Gastrocnemius medialis (tissue), 4 donors: Measurements from ENCODE around the gene TIMM8B.

Experiments
- CTCF ChIP-seq, 5 experiments: fragments of 450-650 bp in 3 of 5; fragments of 200-600 bp in 2 of 5; sonication (generic) in 2 of 5; IDR thresholded peaks in 4 of 5; conservative IDR thresholded peaks in 1 of 5; 1 replicate in 4 of 5; 2 replicates in 1 of 5; pipeline ENCODE4 v1.5.1; 2016 to 2019; ENCODE audit warnings: antibody characterized with exemption in 5 of 5, mild to moderate bottlenecking in 3 of 5, moderate library complexity in 3 of 5
- POLR2A ChIP-seq, 2 donors: fragments of 450-650 bp; IDR thresholded peaks; one replicate each; pipeline ENCODE4 v1.6.1; 2017; ENCODE audit warnings: antibody characterized with exemption in 2 of 2, mild to moderate bottlenecking in 2 of 2, moderate library complexity in 2 of 2

GRCh38 chr11:112100462-112100861 is 13.9 kb upstream of the TIMM8B start:
- TF ChIP-seq CTCF (IDR thresholded peaks at IDR 0.05 in 4 of 5, conservative IDR thresholded peaks at IDR 0.05 in 1 of 5), result no peak
- no peak for TF ChIP-seq POLR2A (IDR thresholded peaks at IDR 0.05)
